Measurements from ENCODE around the gene RAI1. TPM values are rescaled to one million over a fixed set of nuclear protein-coding genes. Genes with fewer than 3 reads are reported as not detected.

RAI1 gene
- total and polyA plus RNA-seq, 2 of the 13 experiments (the other 11 are each of a cell fraction or from before 2014, with no cell fraction given): 3.4 to 5.2 TPM

GRCh38 chr17:17794382-17794781 lies 113.1 kb downstream of the RAI1 start:
- Histone ChIP-seq H3K36me3 (replicated peaks in 1 of 2; ENCODE audit: control insufficient read depth in 1 of 2, insufficient read depth in 2 of 2, low read length in 2 of 2) (peaks cover 27 to 42% of the 10 kb centered on the region in 2 experiments; a peak in 4 of 5 replicates), H3K27me3 (ENCODE audit: control insufficient read depth in 1 of 2, insufficient read depth in 2 of 2, low read length in 2 of 2) (no peaks in the 10 kb centered on the region), H3K4me1 (ENCODE audit: insufficient read depth, low read length) (peaks cover 9% of the 10 kb centered on the region), H3K79me2 (ENCODE audit: insufficient read depth, low read length) (no peaks in the 10 kb centered on the region), H3K9ac (ENCODE audit: insufficient read depth, low read depth, low read length) (no peak overlapping the region), H4K20me1 (ENCODE audit: insufficient read depth, low read length) (peaks cover 13% of the 10 kb centered on the region; the same call in 1 of the 2 replicates), H3K9me3 (ENCODE audit: low read length) (no peaks in the 10 kb centered on the region), H3K4me3 (replicated peaks in 1 of 3; ENCODE audit: insufficient read depth in 1 of 3, low read depth in 2 of 3, low read length in 3 of 3) (no peak overlapping the region), H3K4me2 (ENCODE audit: low read depth, low read length) (no peak overlapping the region), H3K27ac (ENCODE audit: extremely low read length, insufficient read depth, low read length) (no peak overlapping the region), H2AFZ (ENCODE audit: low read length) (no peak overlapping the region)
- BruUV-seq (replicated peaks): no TSS peak
- intact Hi-C loops (cut with micrococcal nuclease; ENCODE audit: unreplicated experiment) (no loop called here), in situ Hi-C loops (cut with HindIII; ENCODE audit: extremely low pct_ligation_motif_present, low pct_unique_long_range_greater_than_20kb) (no loop called here)
- FAIRE-seq (no peak), DNase-seq (ENCODE audit: low spot score) (no peak), ATAC-seq (no peak)
- ChIA-PET POLR2A (no interaction called here), CTCF (ENCODE audit: low intra/inter-chr PET ratio, low total read pairs) (no interaction called here)
- 96% methylated on average over 14 of the region's 31 CpGs for WGBS (ENCODE audit: low lambda C conversion rate)
- no peak for TF ChIP-seq ZFYVE20 (CRISPR knock-in tag; IDR thresholded peaks at IDR 0.05; ENCODE audit: borderline replicate concordance, low read depth)
- peak; percentile 9 for TF ChIP-seq AGO2 (optimal IDR thresholded peaks at IDR 0.05; ENCODE audit: low read depth, low read length)

GRCh38 chr17:17795296-17795695 lies 114.0 kb downstream of the RAI1 start:
- Histone ChIP-seq H3K79me2 (ENCODE audit: insufficient read depth, low read length) (no peaks in the 10 kb centered on the region), H3K9me3 (ENCODE audit: low read length) (no peaks in the 10 kb centered on the region), H3K4me3 (replicated peaks in 1 of 3; ENCODE audit: insufficient read depth in 1 of 3, low read depth in 2 of 3, low read length in 3 of 3) (no peak overlapping the region), H3K27me3 (ENCODE audit: control insufficient read depth in 1 of 2, insufficient read depth in 2 of 2, low read length in 2 of 2) (no peaks in the 10 kb centered on the region), H3K27ac (ENCODE audit: extremely low read length, insufficient read depth, low read length) (no peak overlapping the region), H4K20me1 (ENCODE audit: insufficient read depth, low read length) (0 out of 2 replicates have a peak, but pooled peaks cover 5% of the 10 kb centered on the region), H3K9ac (ENCODE audit: insufficient read depth, low read depth, low read length) (no peak overlapping the region), H3K4me2 (ENCODE audit: low read depth, low read length) (no peak overlapping the region), H3K4me1 (ENCODE audit: insufficient read depth, low read length) (no peaks in the 10 kb centered on the region), H3K36me3 (replicated peaks in 1 of 2; ENCODE audit: control insufficient read depth in 1 of 2, insufficient read depth in 2 of 2, low read length in 2 of 2) (peaks cover 27 to 42% of the 10 kb centered on the region in 2 experiments; a peak in 4 of 5 replicates), H2AFZ (ENCODE audit: low read length) (no peak overlapping the region)
- ATAC-seq (no peak), DNase-seq (ENCODE audit: low spot score) (no peak), FAIRE-seq (no peak)
- ChIA-PET POLR2A (no interaction called here), CTCF (ENCODE audit: low intra/inter-chr PET ratio, low total read pairs) (no interaction called here)
- WGBS (ENCODE audit: low lambda C conversion rate): 89% methylated on average over 7 of the region's 12 CpGs
- BruUV-seq (replicated peaks): no TSS peak
- intact Hi-C loops (cut with micrococcal nuclease; ENCODE audit: unreplicated experiment) (no loop called here), in situ Hi-C loops (cut with HindIII; ENCODE audit: extremely low pct_ligation_motif_present, low pct_unique_long_range_greater_than_20kb) (no loop called here)
- TF ChIP-seq ZFP1 (CRISPR knock-in tag; IDR thresholded peaks at IDR 0.05) (no peak), JUNB (CRISPR knock-in tag; IDR thresholded peaks at IDR 0.05; ENCODE audit: borderline replicate concordance) (no peak), KDM6A (CRISPR knock-in tag; IDR thresholded peaks at IDR 0.05; ENCODE audit: low read depth) (no peak), ZNF83 (CRISPR knock-in tag; IDR thresholded peaks at IDR 0.05; ENCODE audit: borderline replicate concordance) (no peak), ZNF263 (CRISPR knock-in tag; IDR thresholded peaks at IDR 0.05) (no peak), GABPB1 (CRISPR knock-in tag; IDR thresholded peaks at IDR 0.05) (no peak), ZSCAN22 (CRISPR knock-in tag; IDR thresholded peaks at IDR 0.05) (no peak), KAT2B (IDR thresholded peaks at IDR 0.05; ENCODE audit: borderline replicate concordance, low read depth, low read length) (no peak), MED13 (CRISPR knock-in tag; IDR thresholded peaks at IDR 0.05) (no peak), NFATC3 (CRISPR knock-in tag; IDR thresholded peaks at IDR 0.05) (no peak), CENPX (CRISPR knock-in tag; IDR thresholded peaks at IDR 0.05) (no peak)
- TF ChIP-seq, protein P1, sequence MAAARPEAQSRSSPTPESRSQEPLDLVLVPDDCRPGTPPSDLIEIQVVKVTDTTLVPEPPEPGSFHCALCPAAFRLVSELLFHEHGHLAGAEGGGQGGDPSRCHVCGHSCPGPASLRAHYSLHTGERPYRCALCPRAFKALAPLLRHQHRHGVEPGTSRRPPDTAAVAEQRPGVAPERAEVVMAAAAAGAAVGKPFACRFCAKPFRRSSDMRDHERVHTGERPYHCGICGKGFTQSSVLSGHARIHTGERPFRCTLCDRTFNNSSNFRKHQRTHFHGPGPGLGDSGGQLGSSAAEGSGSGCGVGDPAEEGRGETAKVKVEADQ (CRISPR knock-in tag; IDR thresholded peaks at IDR 0.05; ENCODE audit: borderline replicate concordance): no peak
- TF ChIP-seq, protein P2, sequence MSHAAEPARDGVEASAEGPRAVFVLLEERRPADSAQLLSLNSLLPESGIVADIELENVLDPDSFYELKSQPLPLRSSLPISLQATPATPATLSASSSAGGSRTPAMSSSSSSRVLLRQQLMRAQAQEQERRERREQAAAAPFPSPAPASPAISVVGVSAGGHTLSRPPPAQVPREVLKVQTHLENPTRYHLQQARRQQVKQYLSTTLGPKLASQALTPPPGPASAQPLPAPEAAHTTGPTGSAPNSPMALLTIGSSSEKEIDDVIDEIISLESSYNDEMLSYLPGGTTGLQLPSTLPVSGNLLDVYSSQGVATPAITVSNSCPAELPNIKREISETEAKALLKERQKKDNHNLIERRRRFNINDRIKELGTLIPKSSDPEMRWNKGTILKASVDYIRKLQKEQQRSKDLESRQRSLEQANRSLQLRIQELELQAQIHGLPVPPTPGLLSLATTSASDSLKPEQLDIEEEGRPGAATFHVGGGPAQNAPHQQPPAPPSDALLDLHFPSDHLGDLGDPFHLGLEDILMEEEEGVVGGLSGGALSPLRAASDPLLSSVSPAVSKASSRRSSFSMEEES (CRISPR knock-in tag; IDR thresholded peaks at IDR 0.05): no peak

Measured in HepG2 (cell line).